ENCODE measurements around the gene UBE3D.

- TF ChIP-seq CTCF (IDR thresholded peaks at IDR 0.05) (no peak), POLR2A (IDR thresholded peaks at IDR 0.05) (no peak)
Measured at GRCh38 chr6:82904257-82904656, 161.4 kb downstream of the UBE3D start.

Measured in heart left ventricle (tissue), 13 donors.